HG02973 (cell line): ENCODE results near the gene LAMB1.

Experiments used
- ATAC-seq: cut with Tn5 transposase; IDR thresholded peaks from one replicate; pipeline ENCODE4 v1.9.1; 2021; ENCODE audit warnings: moderate library complexity; ENCODE audit not compliant: unreplicated experiment

The LAMB1 gene

DNA sequence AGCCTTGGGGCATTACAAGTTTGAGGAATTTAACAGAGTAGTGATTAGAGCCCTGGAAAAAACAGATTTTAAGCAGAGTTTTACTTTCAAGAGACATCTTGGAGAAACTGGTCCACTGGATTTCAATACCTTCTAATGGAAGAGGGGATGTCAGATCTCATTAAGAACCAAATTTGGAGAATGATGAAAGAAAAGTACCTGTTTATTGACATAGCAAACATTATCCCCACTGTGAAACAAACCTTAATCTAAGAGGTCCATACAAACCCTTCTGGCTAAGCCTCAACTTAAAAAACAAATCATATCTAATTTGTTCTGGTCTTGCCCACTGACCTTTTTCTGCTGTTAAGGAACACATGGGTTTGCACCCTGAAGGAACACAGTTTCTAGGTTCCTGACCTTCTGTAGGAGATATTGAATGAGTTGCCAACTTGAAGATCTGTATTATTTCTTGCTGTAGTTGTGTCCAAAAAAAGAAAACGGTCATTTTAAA lies 53.5 kb downstream of the LAMB1 start:
- ATAC-seq, result no peak

- no peak for ATAC-seq
Observed at GRCh38 chr7:107948645-107949442, 54.1 kb downstream of the LAMB1 start.

- ATAC-seq, result no peak
Observed at GRCh38 chr7:107946881-107947280, 56.1 kb downstream of the LAMB1 start.

- ATAC-seq, result no peak
Observed at GRCh38 chr7:107946451-107946850, 56.5 kb downstream of the LAMB1 start.

- ATAC-seq, result no peak
Observed at GRCh38 chr7:107945332-107945731, 57.6 kb downstream of the LAMB1 start.

- ATAC-seq, result no peak
Observed at GRCh38 chr7:107944411-107945169, 58.4 kb downstream of the LAMB1 start.

DNA sequence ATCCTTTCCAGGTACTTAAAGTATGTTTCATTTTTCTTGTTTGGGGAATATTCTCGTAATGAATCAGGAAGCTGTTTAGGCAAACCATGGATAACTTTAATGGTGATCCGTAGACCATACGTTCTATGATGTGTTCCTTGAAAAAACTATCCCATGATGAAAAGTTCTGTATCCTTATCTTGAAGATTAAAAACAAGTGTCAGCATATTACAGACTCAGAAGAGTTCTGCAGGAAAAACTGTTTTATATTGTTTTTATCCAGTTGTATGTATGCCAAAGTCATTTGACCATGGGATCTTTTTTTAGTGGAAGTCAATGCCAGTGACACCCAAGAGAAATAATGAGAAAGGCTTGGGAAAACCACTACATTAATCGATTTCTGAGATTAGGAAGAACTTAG lies 59.9 kb downstream of the LAMB1 start:
- no peak for ATAC-seq

DNA sequence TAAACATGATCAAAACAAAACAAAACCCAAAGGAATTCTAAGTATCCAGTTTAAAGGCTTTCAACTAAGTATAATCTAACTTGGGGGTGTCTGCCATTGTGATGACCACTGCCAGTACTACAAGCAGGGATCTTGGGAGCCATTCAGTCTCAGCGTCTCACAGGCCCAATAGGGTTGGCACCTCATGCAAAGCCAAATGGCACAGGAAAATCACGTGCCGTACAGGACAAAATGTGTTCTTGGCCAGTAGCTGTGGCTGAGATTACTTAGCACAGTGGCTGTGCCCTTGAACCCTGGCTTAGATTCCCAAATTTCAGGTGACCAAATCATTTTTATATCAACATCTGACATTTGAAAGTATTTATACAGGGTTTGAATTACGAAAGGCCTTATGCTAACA lies 62.0 kb downstream of the LAMB1 start:
- no peak for ATAC-seq

GRCh38 chr7:107939573-107940489 lies 63.1 kb downstream of the LAMB1 start:
- no peak for ATAC-seq

- ATAC-seq, result no peak
Observed at GRCh38 chr7:107938456-107939250, 64.3 kb downstream of the LAMB1 start.

DNA sequence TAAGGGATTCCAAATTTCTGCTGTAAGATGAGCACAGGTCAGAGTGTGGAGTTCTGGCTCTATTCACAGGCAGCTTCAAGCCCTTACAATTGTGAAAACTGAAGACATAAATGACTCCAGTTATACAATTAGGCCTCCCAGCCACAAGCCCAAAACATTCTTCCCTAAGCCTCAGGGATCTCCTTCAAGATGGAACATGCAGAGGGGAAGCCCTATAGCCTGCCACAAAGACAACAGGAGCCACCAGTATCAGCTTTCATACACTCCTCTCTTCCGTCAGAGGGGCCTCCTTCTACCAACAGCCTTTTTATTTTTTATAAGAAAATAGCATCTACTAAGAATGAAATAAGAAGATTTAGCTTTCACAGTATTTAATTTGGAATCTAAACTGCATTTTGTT lies 65.4 kb downstream of the LAMB1 start:
- ATAC-seq, result no peak

DNA sequence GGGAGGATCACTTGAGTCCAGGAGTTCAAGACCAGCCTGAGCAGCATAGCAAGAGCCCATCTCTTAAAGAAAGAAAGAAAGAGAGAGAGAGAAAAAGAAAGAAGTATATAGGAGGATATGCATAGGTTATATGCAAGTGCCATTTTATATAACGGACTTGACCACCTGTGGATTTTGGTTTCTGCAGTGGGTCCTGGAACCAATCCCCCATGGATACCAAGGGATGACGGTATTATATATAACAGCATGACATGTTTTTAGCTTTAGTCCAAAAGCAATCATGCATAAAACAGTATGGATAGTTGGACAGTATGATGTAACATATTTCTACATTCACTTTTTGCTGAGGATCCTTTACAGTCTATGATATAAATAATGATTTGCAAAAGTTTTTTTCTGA lies 66.6 kb downstream of the LAMB1 start:
- ATAC-seq, result no peak

DNA sequence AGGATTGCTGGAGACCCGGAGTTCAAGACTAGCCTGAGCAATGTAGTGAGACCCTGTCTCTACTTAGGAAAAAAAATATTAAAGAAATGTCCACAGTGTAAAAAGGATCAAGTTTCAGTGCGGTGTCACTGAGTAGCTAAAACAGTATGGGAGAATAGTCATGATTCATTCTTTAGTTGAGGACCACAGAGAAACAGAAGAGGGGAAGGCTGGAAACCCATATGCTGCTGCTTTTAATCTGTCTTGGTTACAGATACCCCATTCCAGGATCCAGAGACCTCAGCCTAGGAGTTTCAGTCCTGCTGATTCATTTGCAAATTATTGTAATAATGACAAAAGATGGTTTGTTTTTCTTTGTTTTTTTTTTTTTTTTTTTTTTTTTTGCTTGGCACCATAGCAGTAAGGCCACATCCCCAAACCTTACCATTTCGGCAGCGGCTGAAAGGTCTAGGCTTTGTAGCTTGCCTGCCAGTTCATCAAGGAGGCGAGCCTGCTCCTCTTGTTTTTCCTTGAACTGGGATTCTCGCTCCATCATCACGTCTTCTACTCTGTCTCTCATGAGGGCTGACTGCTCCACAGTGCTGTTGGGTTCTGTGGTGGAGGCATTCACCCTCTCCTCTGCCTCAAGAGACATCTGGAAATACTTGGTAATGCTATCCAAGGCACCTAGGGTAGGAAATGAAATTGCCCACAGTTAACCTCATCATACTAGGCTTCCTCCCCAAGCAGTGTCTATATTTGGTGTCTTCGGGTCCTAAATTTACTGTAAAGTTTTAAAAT lies 67.8 kb downstream of the LAMB1 start:
- ATAC-seq, result no peak

DNA sequence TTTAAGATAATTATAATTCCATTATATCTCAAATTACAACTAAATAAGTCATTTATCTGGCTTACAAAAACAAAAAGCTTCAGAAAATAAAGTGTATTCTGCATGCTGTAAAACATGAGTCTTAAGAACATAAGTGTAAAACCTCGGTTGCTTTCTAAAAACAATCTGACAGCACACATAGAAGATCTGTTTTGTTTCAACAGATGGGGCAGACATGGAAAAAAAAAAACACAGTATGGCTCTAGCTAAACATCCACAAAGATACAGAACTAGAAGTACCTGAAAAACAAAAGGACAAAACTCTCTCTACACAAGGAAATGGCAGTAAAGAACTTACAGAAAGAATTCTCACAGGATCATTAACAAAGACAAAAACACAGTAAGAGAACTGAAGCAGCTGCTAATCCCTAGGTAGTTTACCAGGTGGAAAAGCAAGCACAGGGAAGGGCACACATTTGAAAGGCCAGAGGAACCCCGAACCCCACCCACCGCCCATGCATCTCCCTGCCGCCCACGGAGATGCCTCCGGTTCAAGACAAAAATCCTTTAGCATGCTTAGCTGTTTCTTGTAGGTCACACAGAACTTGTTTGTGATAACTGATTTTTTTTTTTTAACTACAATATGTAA lies 69.5 kb downstream of the LAMB1 start:
- no peak for ATAC-seq

DNA sequence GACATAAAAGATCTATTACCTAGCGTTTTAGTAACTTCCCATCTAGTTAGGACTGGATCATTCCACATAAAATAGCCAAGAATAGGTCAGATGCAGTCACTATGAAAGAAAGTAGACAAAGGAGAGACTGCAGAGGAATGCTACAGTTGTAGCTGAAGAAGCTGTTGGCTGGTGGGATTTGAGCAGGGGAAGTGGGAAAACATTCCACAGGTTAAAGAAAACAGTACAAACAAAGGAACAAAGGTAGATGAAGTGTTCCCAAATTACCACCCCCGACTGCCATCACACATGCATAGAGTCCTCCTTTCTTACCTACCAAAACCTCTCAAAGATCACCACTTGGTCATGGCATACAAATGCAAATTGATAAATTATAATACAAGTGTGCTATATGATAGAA lies 70.2 kb downstream of the LAMB1 start:
- no peak for ATAC-seq

DNA sequence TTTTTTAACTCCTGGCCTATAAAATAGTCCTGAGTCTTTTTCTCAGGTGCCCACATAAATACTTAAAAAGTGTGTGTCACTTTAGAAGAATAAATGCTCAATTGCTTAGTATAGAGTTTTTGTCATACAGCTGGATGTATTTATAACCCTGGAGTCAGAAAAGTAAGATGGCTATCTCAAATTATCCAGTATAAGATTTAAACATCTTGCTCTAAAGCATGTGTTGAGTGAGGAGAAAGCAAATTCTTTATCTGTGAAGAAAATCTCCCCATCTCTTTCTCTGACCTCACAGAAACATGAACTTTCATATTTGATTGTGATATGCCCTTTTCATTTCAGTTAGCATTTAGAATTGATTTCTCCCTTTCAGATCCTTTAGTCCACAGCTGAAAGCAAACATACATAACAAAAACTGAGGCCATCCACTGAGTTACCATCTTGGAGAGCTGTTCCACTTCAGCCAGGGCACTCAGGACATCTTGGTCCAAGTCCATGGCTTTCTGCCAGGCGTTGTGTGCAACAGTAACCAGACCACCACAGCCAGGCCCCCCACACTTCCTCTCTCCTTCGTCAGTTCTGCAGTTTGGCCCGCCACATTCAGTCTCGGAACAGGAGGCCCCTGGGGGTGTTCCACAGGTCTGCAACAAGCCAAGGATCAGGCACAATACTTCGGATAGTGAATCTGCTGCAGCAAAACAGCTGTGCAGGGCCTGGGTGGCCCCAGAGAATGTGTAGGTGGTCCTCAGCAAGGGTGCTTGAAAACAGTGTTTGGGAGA lies 71.0 kb downstream of the LAMB1 start:
- ATAC-seq, result no peak

GRCh38 chr7:107926481-107926880 lies 76.5 kb downstream of the LAMB1 start:
- no peak for ATAC-seq

GRCh38 chr7:107924841-107925504 lies 78.0 kb downstream of the LAMB1 start:
- peak; percentile 80 for ATAC-seq
